ENCODE results near the gene ZNF423. TPM values are rescaled to one million over a fixed set of nuclear protein-coding genes. Genes with fewer than 3 reads are reported as not detected.
A peak's percentile ranks its signal among the peaks of the same experiment; 100 is the strongest.

Gene ZNF423
- total and polyA plus RNA-seq, 2 experiments from 2014 or later = 14.9 to 41.8 TPM

DNA sequence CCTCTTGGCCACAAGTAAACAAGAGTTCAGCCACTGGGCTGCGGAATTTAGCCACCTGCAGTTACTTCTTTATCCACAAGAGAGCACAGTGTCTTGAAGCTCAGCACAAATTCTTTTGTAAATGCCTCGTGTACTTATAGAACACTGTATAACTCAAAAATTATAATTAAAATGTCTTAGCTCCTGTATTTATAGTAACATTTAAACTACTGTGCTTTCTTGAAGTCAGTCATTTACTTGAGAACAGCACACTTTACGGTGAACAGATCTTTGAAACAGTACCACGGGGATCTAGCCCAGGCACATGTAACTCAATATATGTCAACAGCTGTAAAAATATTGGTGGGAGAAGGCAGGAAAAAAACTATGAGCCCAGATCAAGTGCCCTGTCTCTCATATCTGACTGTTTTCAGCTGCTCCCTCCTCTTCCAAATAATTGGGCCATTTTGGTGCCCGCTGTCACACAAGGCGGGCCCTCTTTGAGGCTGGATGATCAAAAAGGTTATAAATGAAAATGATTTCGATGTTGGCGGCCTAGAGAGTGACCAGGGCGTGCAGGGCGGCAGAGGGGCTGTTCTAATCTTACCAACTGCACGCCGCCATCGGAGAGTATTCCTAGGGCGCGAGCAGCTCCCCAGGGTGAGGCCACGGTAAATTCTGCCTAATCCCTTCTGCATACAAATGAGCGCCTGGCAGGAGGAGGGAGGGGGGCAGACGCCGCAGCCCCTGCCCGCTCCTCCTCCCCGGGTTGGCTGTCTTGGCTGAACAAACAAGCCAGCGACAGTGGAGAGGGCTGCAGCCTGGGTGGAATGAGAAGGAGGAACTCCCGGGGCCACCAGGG, 299.1 kb downstream of the ZNF423 start:
- peak; percentile 83 for DNase-seq (ENCODE audit: low spot score)

More for the DNA sequence above, 299.1 kb downstream of the ZNF423 start:
- peak overlapping the region; percentile 86 for H3K27ac Mint-ChIP-seq
- TF ChIP-seq JUNB (IDR thresholded peaks at IDR 0.05; ENCODE audit: unreplicated experiment) = no peak
- no peak for TF ChIP-seq NANOG (IDR thresholded peaks at IDR 0.05; ENCODE audit: borderline replicate concordance)
- no peak for TF ChIP-seq EZH2 (IDR thresholded peaks at IDR 0.05; ENCODE audit: low read depth, unreplicated experiment)
- no peak for TF ChIP-seq STAT1 (IDR thresholded peaks at IDR 0.05; ENCODE audit: unreplicated experiment)
- TF ChIP-seq, protein P1, sequence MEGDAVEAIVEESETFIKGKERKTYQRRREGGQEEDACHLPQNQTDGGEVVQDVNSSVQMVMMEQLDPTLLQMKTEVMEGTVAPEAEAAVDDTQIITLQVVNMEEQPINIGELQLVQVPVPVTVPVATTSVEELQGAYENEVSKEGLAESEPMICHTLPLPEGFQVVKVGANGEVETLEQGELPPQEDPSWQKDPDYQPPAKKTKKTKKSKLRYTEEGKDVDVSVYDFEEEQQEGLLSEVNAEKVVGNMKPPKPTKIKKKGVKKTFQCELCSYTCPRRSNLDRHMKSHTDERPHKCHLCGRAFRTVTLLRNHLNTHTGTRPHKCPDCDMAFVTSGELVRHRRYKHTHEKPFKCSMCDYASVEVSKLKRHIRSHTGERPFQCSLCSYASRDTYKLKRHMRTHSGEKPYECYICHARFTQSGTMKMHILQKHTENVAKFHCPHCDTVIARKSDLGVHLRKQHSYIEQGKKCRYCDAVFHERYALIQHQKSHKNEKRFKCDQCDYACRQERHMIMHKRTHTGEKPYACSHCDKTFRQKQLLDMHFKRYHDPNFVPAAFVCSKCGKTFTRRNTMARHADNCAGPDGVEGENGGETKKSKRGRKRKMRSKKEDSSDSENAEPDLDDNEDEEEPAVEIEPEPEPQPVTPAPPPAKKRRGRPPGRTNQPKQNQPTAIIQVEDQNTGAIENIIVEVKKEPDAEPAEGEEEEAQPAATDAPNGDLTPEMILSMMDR (conservative IDR thresholded peaks at IDR 0.05; ENCODE audit: low read depth in 2 of 2) = peak; percentile 60 to 77
- 0 out of 2 replicates have a peak, but pooled peaks have one; percentile 23 for TF ChIP-seq CREB1 (CRISPR knock-in tag; IDR thresholded peaks at IDR 0.05; ENCODE audit: low read depth)
- TF ChIP-seq POLR2AphosphoS5 (IDR thresholded peaks at IDR 0.05; ENCODE audit: low read depth) = no peak
- TF ChIP-seq, protein P2, sequence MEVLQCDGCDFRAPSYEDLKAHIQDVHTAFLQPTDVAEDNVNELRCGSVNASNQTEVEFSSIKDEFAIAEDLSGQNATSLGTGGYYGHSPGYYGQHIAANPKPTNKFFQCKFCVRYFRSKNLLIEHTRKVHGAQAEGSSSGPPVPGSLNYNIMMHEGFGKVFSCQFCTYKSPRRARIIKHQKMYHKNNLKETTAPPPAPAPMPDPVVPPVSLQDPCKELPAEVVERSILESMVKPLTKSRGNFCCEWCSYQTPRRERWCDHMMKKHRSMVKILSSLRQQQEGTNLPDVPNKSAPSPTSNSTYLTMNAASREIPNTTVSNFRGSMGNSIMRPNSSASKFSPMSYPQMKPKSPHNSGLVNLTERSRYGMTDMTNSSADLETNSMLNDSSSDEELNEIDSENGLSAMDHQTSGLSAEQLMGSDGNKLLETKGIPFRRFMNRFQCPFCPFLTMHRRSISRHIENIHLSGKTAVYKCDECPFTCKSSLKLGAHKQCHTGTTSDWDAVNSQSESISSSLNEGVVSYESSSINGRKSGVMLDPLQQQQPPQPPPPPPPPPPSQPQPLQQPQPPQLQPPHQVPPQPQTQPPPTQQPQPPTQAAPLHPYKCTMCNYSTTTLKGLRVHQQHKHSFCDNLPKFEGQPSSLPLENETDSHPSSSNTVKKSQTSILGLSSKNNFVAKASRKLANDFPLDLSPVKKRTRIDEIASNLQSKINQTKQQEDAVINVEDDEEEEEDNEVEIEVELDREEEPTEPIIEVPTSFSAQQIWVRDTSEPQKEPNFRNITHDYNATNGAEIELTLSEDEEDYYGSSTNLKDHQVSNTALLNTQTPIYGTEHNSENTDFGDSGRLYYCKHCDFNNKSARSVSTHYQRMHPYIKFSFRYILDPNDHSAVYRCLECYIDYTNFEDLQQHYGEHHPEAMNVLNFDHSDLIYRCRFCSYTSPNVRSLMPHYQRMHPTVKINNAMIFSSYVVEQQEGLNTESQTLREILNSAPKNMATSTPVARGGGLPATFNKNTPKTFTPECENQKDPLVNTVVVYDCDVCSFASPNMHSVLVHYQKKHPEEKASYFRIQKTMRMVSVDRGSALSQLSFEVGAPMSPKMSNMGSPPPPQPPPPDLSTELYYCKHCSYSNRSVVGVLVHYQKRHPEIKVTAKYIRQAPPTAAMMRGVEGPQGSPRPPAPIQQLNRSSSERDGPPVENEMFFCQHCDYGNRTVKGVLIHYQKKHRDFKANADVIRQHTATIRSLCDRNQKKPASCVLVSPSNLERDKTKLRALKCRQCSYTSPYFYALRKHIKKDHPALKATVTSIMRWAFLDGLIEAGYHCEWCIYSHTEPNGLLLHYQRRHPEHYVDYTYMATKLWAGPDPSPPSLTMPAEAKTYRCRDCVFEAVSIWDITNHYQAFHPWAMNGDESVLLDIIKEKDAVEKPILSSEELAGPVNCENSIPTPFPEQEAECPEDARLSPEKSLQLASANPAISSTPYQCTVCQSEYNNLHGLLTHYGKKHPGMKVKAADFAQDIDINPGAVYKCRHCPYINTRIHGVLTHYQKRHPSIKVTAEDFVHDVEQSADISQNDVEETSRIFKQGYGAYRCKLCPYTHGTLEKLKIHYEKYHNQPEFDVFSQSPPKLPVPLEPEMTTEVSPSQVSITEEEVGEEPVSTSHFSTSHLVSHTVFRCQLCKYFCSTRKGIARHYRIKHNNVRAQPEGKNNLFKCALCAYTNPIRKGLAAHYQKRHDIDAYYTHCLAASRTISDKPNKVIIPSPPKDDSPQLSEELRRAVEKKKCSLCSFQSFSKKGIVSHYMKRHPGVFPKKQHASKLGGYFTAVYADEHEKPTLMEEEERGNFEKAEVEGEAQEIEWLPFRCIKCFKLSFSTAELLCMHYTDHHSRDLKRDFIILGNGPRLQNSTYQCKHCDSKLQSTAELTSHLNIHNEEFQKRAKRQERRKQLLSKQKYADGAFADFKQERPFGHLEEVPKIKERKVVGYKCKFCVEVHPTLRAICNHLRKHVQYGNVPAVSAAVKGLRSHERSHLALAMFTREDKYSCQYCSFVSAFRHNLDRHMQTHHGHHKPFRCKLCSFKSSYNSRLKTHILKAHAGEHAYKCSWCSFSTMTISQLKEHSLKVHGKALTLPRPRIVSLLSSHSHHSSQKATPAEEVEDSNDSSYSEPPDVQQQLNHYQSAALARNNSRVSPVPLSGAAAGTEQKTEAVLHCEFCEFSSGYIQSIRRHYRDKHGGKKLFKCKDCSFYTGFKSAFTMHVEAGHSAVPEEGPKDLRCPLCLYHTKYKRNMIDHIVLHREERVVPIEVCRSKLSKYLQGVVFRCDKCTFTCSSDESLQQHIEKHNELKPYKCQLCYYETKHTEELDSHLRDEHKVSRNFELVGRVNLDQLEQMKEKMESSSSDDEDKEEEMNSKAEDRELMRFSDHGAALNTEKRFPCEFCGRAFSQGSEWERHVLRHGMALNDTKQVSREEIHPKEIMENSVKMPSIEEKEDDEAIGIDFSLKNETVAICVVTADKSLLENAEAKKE (CRISPR knock-in tag; IDR thresholded peaks at IDR 0.05) = no peak
- H3K36me3 Mint-ChIP-seq (ENCODE audit: low read depth) = no peaks in the 10 kb centered on the region
- H3F3A ChIP-seq (replicated peaks; ENCODE audit: low read depth) = no peaks in the 10 kb centered on the region
- no peak overlapping the region for H3K27ac ChIP-seq (ENCODE audit: low read depth)
- H4K20me1 ChIP-seq (replicated peaks; ENCODE audit: insufficient read depth) = no peaks in the 10 kb centered on the region
- H2AFZ ChIP-seq = 0 out of 2 replicates have a peak overlapping the region, but pooled peaks have one; percentile 1
- peak; percentile 96 for ATAC-seq
- H3K4me1 Mint-ChIP-seq = peaks cover 2% of the 10 kb centered on the region; the same call in 2 of the 3 replicates
- H3K27me3 ChIP-seq (ENCODE audit: insufficient read depth) = no peaks in the 10 kb centered on the region
- no peaks in the 10 kb centered on the region for H3K36me3 ChIP-seq (ENCODE audit: insufficient read depth)
- peak overlapping the region; percentile 73 for H3K4me2 ChIP-seq
- H3K9me3 Mint-ChIP-seq = no peaks in the 10 kb centered on the region
- peaks cover 2% of the 10 kb centered on the region for H3K27me3 Mint-ChIP-seq (ENCODE audit: insufficient read depth, low read depth, poor library complexity)
- H3K79me2 ChIP-seq (replicated peaks; ENCODE audit: insufficient read depth) = no peaks in the 10 kb centered on the region
- 0 out of 2 replicates have a peak, but pooled peaks cover 6% of the 10 kb centered on the region for H3K9me2 ChIP-seq (ENCODE audit: insufficient read depth)
- peak overlapping the region; percentile 44 for H3K4me3 ChIP-seq
- H3K4me3 Mint-ChIP-seq = peak overlapping the region; percentile 68; the same call in 2 of the 3 replicates
- peaks cover 13% of the 10 kb centered on the region for H3K4me1 ChIP-seq (ENCODE audit: insufficient read depth)
